ENCODE measurements around the gene GLG1. TPM values are rescaled to one million over a fixed set of nuclear protein-coding genes. Genes with fewer than 3 reads are reported as not detected.

The GLG1 gene
- total RNA-seq, 1 experiment from 2014 or later, result 139 TPM

- no peak for TF ChIP-seq CTCF (IDR thresholded peaks at IDR 0.05; ENCODE audit: unreplicated experiment)
- Mint-ChIP-seq H3K4me1 (ENCODE audit: low read depth, unreplicated experiment) (peaks cover 6% of the 10 kb centered on the region), H3K36me3 (ENCODE audit: insufficient read depth, unreplicated experiment) (peaks cover 44% of the 10 kb centered on the region), H3K4me3 (ENCODE audit: low read depth, unreplicated experiment) (no peak overlapping the region), H3K9me3 (ENCODE audit: low read depth, unreplicated experiment) (no peaks in the 10 kb centered on the region), H3K27ac (ENCODE audit: unreplicated experiment) (no peak overlapping the region), H3K27me3 (ENCODE audit: unreplicated experiment) (no peaks in the 10 kb centered on the region)
- BruUV-seq (replicated peaks), result no TSS peak
- intact Hi-C loops (cut with micrococcal nuclease; ENCODE audit: unreplicated experiment), result no loop called here
- no peak for DNase-seq
- CTCF ChIA-PET, result no interaction called here
Measured at GRCh38 chr16:74472010-74472409, 134.9 kb downstream of the GLG1 start.

GRCh38 chr16:74469946-74470478, 136.9 kb downstream of the GLG1 start:
- intact Hi-C loops (cut with micrococcal nuclease; ENCODE audit: unreplicated experiment), result no loop called here
- no peak for DNase-seq
- Mint-ChIP-seq H3K27me3 (ENCODE audit: unreplicated experiment) (no peaks in the 10 kb centered on the region), H3K4me3 (ENCODE audit: low read depth, unreplicated experiment) (no peak overlapping the region), H3K4me1 (ENCODE audit: low read depth, unreplicated experiment) (no peaks in the 10 kb centered on the region), H3K9me3 (ENCODE audit: low read depth, unreplicated experiment) (no peaks in the 10 kb centered on the region), H3K27ac (ENCODE audit: unreplicated experiment) (no peak overlapping the region), H3K36me3 (ENCODE audit: insufficient read depth, unreplicated experiment) (peaks cover 51% of the 10 kb centered on the region)
- no TSS peak for BruUV-seq (replicated peaks)
- CTCF ChIA-PET, result no interaction called here
- no peak for TF ChIP-seq CTCF (IDR thresholded peaks at IDR 0.05; ENCODE audit: unreplicated experiment)

GRCh38 chr16:74468807-74469525, 137.9 kb downstream of the GLG1 start:
- intact Hi-C loops (cut with micrococcal nuclease; ENCODE audit: unreplicated experiment), result no loop called here
- Mint-ChIP-seq H3K9me3 (ENCODE audit: low read depth, unreplicated experiment) (no peaks in the 10 kb centered on the region), H3K27ac (ENCODE audit: unreplicated experiment) (no peak overlapping the region), H3K27me3 (ENCODE audit: unreplicated experiment) (no peaks in the 10 kb centered on the region), H3K4me1 (ENCODE audit: low read depth, unreplicated experiment) (no peaks in the 10 kb centered on the region), H3K36me3 (ENCODE audit: insufficient read depth, unreplicated experiment) (peaks cover 45% of the 10 kb centered on the region), H3K4me3 (ENCODE audit: low read depth, unreplicated experiment) (no peak overlapping the region)
- BruUV-seq (replicated peaks), result no TSS peak
- TF ChIP-seq CTCF (IDR thresholded peaks at IDR 0.05; ENCODE audit: unreplicated experiment), result no peak
- CTCF ChIA-PET, result no interaction called here
- no peak for DNase-seq

GRCh38 chr16:74466872-74467271, 140.0 kb downstream of the GLG1 start:
- Mint-ChIP-seq H3K27me3 (ENCODE audit: unreplicated experiment) (no peaks in the 10 kb centered on the region), H3K4me1 (ENCODE audit: low read depth, unreplicated experiment) (no peaks in the 10 kb centered on the region), H3K36me3 (ENCODE audit: insufficient read depth, unreplicated experiment) (peaks cover 42% of the 10 kb centered on the region), H3K27ac (ENCODE audit: unreplicated experiment) (no peak overlapping the region), H3K9me3 (ENCODE audit: low read depth, unreplicated experiment) (no peaks in the 10 kb centered on the region), H3K4me3 (ENCODE audit: low read depth, unreplicated experiment) (no peak overlapping the region)
- no peak for TF ChIP-seq CTCF (IDR thresholded peaks at IDR 0.05; ENCODE audit: unreplicated experiment)
- BruUV-seq (replicated peaks), result no TSS peak
- intact Hi-C loops (cut with micrococcal nuclease; ENCODE audit: unreplicated experiment), result no loop called here
- CTCF ChIA-PET, result no interaction called here
- DNase-seq, result no peak

Data from Calu3 (cell line).